Fibroblast of pulmonary artery (primary cell): ENCODE data around the gene TMTC1.

Source experiments
- DNase-seq: peaks from one replicate; pipeline ENCODE4 v3.0.0-alpha.2; 2010; ENCODE audit warnings: low read depth
- H3K4me3 ChIP-seq: replicated peaks from 2 replicates; pipeline ENCODE4 v1.5.1; 2011; ENCODE audit warnings: low read depth, mild to moderate bottlenecking, control low read depth, low read length, moderate library complexity
- CTCF ChIP-seq: IDR thresholded peaks from 2 replicates; pipeline ENCODE4 v1.5.1; 2011; ENCODE audit warnings: mild to moderate bottlenecking, control low read depth, low read length, inconsistent platforms; ENCODE audit errors: missing control alignments

TMTC1 gene

DNA sequence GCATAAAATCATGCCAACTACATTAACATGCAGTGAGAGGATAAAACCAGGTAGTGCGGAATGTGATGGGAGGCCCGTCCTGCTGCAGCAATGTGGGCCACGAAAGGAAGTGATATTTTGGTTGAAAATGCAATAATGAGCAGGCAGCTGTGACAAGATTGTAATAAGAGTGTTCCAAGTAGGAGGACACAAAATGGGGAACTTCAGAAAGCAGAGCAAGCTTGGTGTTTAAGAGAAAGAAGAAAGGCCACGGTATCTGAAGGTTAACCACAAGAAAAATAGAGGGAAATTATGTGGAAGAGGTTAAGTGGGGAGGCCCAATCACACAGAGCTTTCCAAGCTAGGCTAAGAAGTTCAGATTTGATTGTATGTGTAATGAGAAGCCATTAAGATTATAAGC lies 320.5 kb downstream of the TMTC1 start:
- no peak overlapping the region for H3K4me3 ChIP-seq
- no peak for TF ChIP-seq CTCF
- no peak for DNase-seq

DNA sequence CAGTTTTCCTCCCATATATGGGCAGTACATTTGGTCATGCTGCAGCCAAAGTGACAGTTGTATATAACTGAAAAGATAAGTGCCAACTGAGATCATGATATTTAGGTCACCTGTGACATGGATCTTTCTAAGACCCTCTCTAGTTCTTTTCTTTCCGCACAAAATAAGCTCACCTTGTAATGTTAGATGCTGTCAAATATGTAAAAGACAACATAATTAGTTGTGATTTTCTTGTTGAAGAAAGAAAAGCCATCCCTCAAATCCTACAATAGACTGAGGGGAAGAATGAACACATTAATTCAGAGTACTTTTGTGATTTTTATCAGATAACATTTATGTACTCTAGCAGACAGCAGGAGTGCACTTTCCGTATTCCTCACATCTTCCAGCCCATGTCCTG lies 323.7 kb downstream of the TMTC1 start:
- no peak for TF ChIP-seq CTCF
- no peak for DNase-seq
- H3K4me3 ChIP-seq, result no peak overlapping the region

DNA sequence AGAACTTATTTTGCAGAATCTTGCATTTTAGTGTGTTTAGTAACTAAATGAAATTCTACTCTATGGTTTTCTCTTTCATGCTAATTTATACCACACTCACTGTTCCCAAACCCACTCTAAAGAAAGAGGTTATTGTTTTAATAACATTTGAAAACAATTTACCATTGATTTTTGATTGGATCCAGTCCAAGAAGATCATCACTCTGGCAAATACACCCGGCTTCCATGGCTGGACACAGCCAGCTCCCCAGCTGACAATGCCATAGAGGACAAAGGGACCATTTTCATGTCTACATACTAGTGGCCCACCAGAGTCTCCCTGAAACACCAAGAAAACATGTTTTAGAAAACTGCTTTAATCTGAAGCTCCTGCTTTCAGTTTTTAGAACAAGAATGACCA lies 328.7 kb downstream of the TMTC1 start:
- no peak for TF ChIP-seq CTCF
- DNase-seq, result no peak

DNA sequence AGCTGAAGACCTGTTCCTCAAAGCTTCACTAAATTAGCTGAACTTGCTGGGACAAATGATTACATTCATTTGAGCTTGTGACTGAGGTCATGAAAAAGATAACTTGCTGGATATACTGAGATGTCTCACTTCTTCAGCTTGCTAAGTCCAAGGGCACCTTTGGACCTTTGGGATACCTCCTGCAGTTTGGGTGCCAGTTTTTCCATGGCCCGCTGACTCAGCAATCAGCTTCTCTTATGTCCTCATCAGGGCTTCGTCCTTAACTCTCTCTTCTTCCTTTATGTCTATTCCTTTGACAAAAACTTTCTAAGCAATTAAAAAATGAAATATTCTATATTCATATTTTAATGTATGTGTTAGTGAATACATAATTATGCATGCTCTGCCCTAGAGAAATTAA lies 331.9 kb downstream of the TMTC1 start:
- H3K4me3 ChIP-seq, result no peak overlapping the region
- DNase-seq, result no peak
- TF ChIP-seq CTCF, result no peak

More for the DNA sequence above, 328.7 kb downstream of the TMTC1 start:
- H3K4me3 ChIP-seq, result no peak overlapping the region
